ENCODE measurements around the gene SINHCAF. TPM values are rescaled to one million over a fixed set of nuclear protein-coding genes. Genes with fewer than 3 reads are reported as not detected.

Gene SINHCAF
- total and polyA plus RNA-seq, 4 donors: 2.3 to 10.3 (median 4.9) TPM

DNA sequence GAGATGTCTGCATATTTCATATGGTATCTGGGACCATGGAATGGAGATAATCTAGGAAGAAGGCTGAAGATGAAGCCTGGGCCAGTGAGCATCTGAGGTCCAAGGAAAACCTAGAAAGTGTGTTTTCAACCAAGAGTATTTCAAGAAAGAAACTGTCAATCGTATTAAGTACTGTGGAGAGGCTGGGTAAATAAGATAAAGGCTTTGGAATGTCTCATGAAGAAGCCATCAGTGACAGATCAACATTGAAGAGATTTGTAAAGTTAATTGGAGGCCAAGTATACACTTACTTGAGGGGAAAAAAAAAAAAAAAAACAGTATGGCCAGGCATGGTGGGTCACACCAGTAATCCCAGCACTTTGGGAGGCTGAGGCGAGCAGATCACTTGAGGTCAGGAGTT, 48.9 kb downstream of the SINHCAF start (continued):
- TF ChIP-seq, protein P1, sequence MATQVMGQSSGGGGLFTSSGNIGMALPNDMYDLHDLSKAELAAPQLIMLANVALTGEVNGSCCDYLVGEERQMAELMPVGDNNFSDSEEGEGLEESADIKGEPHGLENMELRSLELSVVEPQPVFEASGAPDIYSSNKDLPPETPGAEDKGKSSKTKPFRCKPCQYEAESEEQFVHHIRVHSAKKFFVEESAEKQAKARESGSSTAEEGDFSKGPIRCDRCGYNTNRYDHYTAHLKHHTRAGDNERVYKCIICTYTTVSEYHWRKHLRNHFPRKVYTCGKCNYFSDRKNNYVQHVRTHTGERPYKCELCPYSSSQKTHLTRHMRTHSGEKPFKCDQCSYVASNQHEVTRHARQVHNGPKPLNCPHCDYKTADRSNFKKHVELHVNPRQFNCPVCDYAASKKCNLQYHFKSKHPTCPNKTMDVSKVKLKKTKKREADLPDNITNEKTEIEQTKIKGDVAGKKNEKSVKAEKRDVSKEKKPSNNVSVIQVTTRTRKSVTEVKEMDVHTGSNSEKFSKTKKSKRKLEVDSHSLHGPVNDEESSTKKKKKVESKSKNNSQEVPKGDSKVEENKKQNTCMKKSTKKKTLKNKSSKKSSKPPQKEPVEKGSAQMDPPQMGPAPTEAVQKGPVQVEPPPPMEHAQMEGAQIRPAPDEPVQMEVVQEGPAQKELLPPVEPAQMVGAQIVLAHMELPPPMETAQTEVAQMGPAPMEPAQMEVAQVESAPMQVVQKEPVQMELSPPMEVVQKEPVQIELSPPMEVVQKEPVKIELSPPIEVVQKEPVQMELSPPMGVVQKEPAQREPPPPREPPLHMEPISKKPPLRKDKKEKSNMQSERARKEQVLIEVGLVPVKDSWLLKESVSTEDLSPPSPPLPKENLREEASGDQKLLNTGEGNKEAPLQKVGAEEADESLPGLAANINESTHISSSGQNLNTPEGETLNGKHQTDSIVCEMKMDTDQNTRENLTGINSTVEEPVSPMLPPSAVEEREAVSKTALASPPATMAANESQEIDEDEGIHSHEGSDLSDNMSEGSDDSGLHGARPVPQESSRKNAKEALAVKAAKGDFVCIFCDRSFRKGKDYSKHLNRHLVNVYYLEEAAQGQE (IDR thresholded peaks at IDR 0.05): no peak
- no peak for TF ChIP-seq JUND (IDR thresholded peaks at IDR 0.05)
- no peak for TF ChIP-seq YY1 (IDR thresholded peaks at IDR 0.05)
- TF ChIP-seq, protein P2, sequence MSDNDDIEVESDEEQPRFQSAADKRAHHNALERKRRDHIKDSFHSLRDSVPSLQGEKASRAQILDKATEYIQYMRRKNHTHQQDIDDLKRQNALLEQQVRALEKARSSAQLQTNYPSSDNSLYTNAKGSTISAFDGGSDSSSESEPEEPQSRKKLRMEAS (IDR thresholded peaks at IDR 0.05): no peak
- TF ChIP-seq, protein P3, sequence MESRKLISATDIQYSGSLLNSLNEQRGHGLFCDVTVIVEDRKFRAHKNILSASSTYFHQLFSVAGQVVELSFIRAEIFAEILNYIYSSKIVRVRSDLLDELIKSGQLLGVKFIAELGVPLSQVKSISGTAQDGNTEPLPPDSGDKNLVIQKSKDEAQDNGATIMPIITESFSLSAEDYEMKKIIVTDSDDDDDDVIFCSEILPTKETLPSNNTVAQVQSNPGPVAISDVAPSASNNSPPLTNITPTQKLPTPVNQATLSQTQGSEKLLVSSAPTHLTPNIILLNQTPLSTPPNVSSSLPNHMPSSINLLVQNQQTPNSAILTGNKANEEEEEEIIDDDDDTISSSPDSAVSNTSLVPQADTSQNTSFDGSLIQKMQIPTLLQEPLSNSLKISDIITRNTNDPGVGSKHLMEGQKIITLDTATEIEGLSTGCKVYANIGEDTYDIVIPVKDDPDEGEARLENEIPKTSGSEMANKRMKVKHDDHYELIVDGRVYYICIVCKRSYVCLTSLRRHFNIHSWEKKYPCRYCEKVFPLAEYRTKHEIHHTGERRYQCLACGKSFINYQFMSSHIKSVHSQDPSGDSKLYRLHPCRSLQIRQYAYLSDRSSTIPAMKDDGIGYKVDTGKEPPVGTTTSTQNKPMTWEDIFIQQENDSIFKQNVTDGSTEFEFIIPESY (IDR thresholded peaks at IDR 0.05): no peak
- no peak for TF ChIP-seq TAF1 (conservative IDR thresholded peaks at IDR 0.05)
- no peak for TF ChIP-seq EGR1 (IDR thresholded peaks at IDR 0.05; ENCODE audit: low read depth in 2 of 2)
- no peak for TF ChIP-seq FOXA1 (IDR thresholded peaks at IDR 0.05)

DNA sequence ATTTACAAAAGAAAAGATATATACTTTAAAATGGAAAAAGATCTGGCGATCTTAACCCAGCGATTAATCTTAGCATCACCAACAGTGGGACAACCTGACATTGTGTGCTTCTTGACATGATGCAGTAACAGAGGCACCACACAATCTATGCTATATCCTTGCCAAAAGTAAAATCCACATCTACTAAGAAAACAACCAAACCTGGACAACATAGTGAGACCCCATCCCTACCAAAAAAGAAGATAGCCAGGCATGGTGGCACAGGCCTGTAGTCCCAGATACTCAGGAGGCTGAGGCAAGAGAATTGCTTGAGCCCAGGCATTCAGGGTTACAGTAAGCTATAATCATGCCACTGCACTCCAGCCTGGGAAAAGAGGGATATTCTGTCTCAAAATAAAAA, 50.5 kb downstream of the SINHCAF start:
- Histone ChIP-seq H3K9me3 (ENCODE audit: control insufficient read depth in 4 of 4, low read length in 3 of 4) (no peaks in the 10 kb centered on the region), H3K9ac (ENCODE audit: low read depth in 1 of 2, low read length in 2 of 2) (no peak overlapping the region), H3K4me1 (ENCODE audit: control insufficient read depth in 4 of 4, insufficient read depth in 4 of 4, low read length in 3 of 4) (no peaks in the 10 kb centered on the region), H3K36me3 (ENCODE audit: control insufficient read depth in 4 of 4, insufficient read depth in 3 of 4, low read depth in 1 of 4, low read length in 3 of 4) (peaks cover 0 to 3% (median 0%) of the 10 kb centered on the region in 4 donors), H3K27ac (ENCODE audit: low read depth in 1 of 2, low read length in 2 of 2) (no peak overlapping the region), H3K4me3 (ENCODE audit: low read depth in 1 of 3, low read length in 3 of 3) (no peak overlapping the region), H3K27me3 (ENCODE audit: control insufficient read depth in 4 of 4, insufficient read depth in 4 of 4, low read length in 3 of 4) (no peaks in the 10 kb centered on the region)
- over 99% methylated on average over 2 of the region's 2 CpGs for WGBS
- DNase-seq (ENCODE audit: low spot score): no peak
- no peak for TF ChIP-seq RXRA (IDR thresholded peaks at IDR 0.05)
- TF ChIP-seq TAF1 (conservative IDR thresholded peaks at IDR 0.05): no peak
- no peak for TF ChIP-seq FOXA2 (IDR thresholded peaks at IDR 0.05)
- TF ChIP-seq, protein P2 (IDR thresholded peaks at IDR 0.05): no peak
- no peak for TF ChIP-seq RAD21 (IDR thresholded peaks at IDR 0.05)
- TF ChIP-seq, protein P3 (IDR thresholded peaks at IDR 0.05): no peak
- TF ChIP-seq, protein P4, sequence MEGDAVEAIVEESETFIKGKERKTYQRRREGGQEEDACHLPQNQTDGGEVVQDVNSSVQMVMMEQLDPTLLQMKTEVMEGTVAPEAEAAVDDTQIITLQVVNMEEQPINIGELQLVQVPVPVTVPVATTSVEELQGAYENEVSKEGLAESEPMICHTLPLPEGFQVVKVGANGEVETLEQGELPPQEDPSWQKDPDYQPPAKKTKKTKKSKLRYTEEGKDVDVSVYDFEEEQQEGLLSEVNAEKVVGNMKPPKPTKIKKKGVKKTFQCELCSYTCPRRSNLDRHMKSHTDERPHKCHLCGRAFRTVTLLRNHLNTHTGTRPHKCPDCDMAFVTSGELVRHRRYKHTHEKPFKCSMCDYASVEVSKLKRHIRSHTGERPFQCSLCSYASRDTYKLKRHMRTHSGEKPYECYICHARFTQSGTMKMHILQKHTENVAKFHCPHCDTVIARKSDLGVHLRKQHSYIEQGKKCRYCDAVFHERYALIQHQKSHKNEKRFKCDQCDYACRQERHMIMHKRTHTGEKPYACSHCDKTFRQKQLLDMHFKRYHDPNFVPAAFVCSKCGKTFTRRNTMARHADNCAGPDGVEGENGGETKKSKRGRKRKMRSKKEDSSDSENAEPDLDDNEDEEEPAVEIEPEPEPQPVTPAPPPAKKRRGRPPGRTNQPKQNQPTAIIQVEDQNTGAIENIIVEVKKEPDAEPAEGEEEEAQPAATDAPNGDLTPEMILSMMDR (IDR thresholded peaks at IDR 0.05; ENCODE audit: low read depth, low read length, missing input control): no peak
- no peak for TF ChIP-seq SP1 (IDR thresholded peaks at IDR 0.05)
- no peak for TF ChIP-seq JUND (IDR thresholded peaks at IDR 0.05)
- no peak for TF ChIP-seq NR2F2 (IDR thresholded peaks at IDR 0.05)
- TF ChIP-seq, protein P1 (IDR thresholded peaks at IDR 0.05): no peak
- TF ChIP-seq HNF4G (IDR thresholded peaks at IDR 0.05): no peak
- TF ChIP-seq, protein P5, sequence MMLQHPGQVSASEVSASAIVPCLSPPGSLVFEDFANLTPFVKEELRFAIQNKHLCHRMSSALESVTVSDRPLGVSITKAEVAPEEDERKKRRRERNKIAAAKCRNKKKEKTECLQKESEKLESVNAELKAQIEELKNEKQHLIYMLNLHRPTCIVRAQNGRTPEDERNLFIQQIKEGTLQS (IDR thresholded peaks at IDR 0.05): no peak
- no peak for TF ChIP-seq YY1 (IDR thresholded peaks at IDR 0.05)
- TF ChIP-seq HNF4A (conservative IDR thresholded peaks at IDR 0.05): no peak
- TF ChIP-seq FOXA1 (IDR thresholded peaks at IDR 0.05): no peak
- TF ChIP-seq GABPA (IDR thresholded peaks at IDR 0.05 in 1 of 2, conservative IDR thresholded peaks at IDR 0.05 in 1 of 2): no peak
- no peak for TF ChIP-seq EGR1 (IDR thresholded peaks at IDR 0.05; ENCODE audit: low read depth in 2 of 2)

Measured in liver (tissue), 9 donors.